Breast epithelium (tissue), 4 donors: ENCODE results near the gene MASP2. TPM values are rescaled to one million over a fixed set of nuclear protein-coding genes. Genes with fewer than 3 reads are reported as not detected.
"Not testable (repeated sequence)": the region's sequence is repeated elsewhere in the genome, so short reads cannot be mapped to it uniquely, and the experiment has no call there.

ENCODE experiments used
- DNase-seq, 2 donors: peaks; one replicate each; pipeline ENCODE4 v3.0.0-alpha.2; 2019; ENCODE audit warnings: low spot score in 2 of 2
- H3K27ac ChIP-seq, 2 donors: fragments of 200-600 bp; sonication (generic) in 1 of 2; one replicate each; pipeline ENCODE4 v1.5.1; 2016 to 2019; ENCODE audit warnings: mild to moderate bottlenecking in 1 of 2
- H3K27me3 ChIP-seq, 2 donors: fragments of 200-600 bp; sonication (generic) in 1 of 2; one replicate each; pipeline versions ENCODE4 v1.5.1 to v1.6.0; 2017 to 2019; ENCODE audit warnings: control low read depth in 1 of 2, mild to moderate bottlenecking in 1 of 2
- H3K36me3 ChIP-seq: fragments of 200-600 bp; one replicate; pipeline ENCODE4 v1.5.1; 2019
- H3K4me1 ChIP-seq, 2 donors: fragments of 200-600 bp; sonication (generic); one replicate each; pipeline ENCODE4 v1.5.1; 2016 to 2019; ENCODE audit warnings: control low read depth in 1 of 2
- H3K4me3 ChIP-seq, 3 donors: fragments of 200-600 bp; sonication (generic); 1 replicate in 2 of 3; 2 replicates in 1 of 3; pipeline ENCODE4 v1.5.1; 2016 to 2019; ENCODE audit warnings: mild to moderate bottlenecking in 3 of 3, moderate library complexity in 2 of 3
- H3K9me3 ChIP-seq, 2 donors: fragments of 200-600 bp; sonication (generic) in 1 of 2; one replicate each; pipeline ENCODE4 v1.5.1; 2016 to 2019; ENCODE audit warnings: control low read depth in 1 of 2
- CTCF ChIP-seq, 3 donors: fragments of 450-650 bp; IDR thresholded peaks; one replicate each; pipeline ENCODE4 v1.5.1; 2016 to 2017; ENCODE audit warnings: antibody characterized with exemption in 3 of 3, mild to moderate bottlenecking in 3 of 3, moderate library complexity in 3 of 3
- POLR2A ChIP-seq: fragments of 450-650 bp; IDR thresholded peaks from one replicate; pipeline ENCODE4 v1.6.1; 2016; ENCODE audit warnings: antibody characterized with exemption, mild to moderate bottlenecking, moderate library complexity
- POLR2AphosphoS5 ChIP-seq, 3 donors: sonication (generic); formaldehyde crosslinking; IDR thresholded peaks; one replicate each; pipeline ENCODE4 v1.6.1; 2017; ENCODE audit warnings: antibody characterized with exemption in 3 of 3
- intact Hi-C: fragments of 100-400 bp; cut with DNase I; formaldehyde crosslinking; loops from one replicate; pipeline ENCODE4 v1.15.1; 2023; ENCODE audit warnings: low total_unique reads
- total RNA-seq, 3 donors: library from RNA; depleted of rRNA; stranded (reverse); fragments of >200 nt; gene quantifications; one replicate each; pipeline ENCODE4 v1.1.0, GENCODE V29; 2016

MASP2 gene
- total RNA-seq: not detected

- H3K4me3 ChIP-seq: no peak within 1 kb of the TSS
- intact Hi-C loops: no loop called here
- DNase-seq: no peak
Measured at GRCh38 chr1:11046625-11047365, at the start of gene MASP2. MASP2 (minus strand) TSS chr1:11047239; CDS start chr1:11047207, 32 bp downstream.

GRCh38 chr1:11083784-11084183, 36.7 kb upstream of the MASP2 start:
- H3K9me3 ChIP-seq, DNase-seq, H3K27me3 ChIP-seq, intact Hi-C loops, H3K36me3 ChIP-seq, H3K27ac ChIP-seq, H3K4me3 ChIP-seq, H3K4me1 ChIP-seq: not testable (repeated sequence)

More at GRCh38 chr1:11046625-11047365, at the start of gene MASP2:
- no peak for TF ChIP-seq POLR2A
- H3K27ac ChIP-seq: no peak within 1 kb of the TSS
- no peaks in the 10 kb centered on the region for H3K27me3 ChIP-seq
- H3K36me3 ChIP-seq: no peaks in the 10 kb centered on the region
- no peaks in the 10 kb centered on the region for H3K9me3 ChIP-seq
- H3K4me1 ChIP-seq: no peaks in the 10 kb centered on the region

GRCh38 chr1:11080931-11081330, 33.9 kb upstream of the MASP2 start:
- no peaks in the 10 kb centered on the region for H3K9me3 ChIP-seq
- H3K4me3 ChIP-seq: no peak overlapping the region
- no peaks in the 10 kb centered on the region for H3K27me3 ChIP-seq
- DNase-seq: peak in 1 of 2 donors; percentile 47
- H3K27ac ChIP-seq: peak overlapping the region in 1 of 2 donors; percentile 38
- H3K4me1 ChIP-seq: no peaks in the 10 kb centered on the region
- no peak for TF ChIP-seq POLR2A
- no peak for TF ChIP-seq CTCF (IDR thresholded peaks at IDR 0.05)
- no peak for TF ChIP-seq POLR2AphosphoS5 (IDR thresholded peaks at IDR 0.05)
- H3K36me3 ChIP-seq: no peaks in the 10 kb centered on the region
- intact Hi-C loops: no loop called here

- Histone ChIP-seq H3K4me3 (no peak overlapping the region), H3K9me3 (no peaks in the 10 kb centered on the region), H3K36me3 (no peaks in the 10 kb centered on the region), H3K27ac (no peak overlapping the region), H3K27me3 (no peaks in the 10 kb centered on the region), H3K4me1 (no peaks in the 10 kb centered on the region)
- DNase-seq: no peak
- intact Hi-C loops: no loop called here
- TF ChIP-seq POLR2A: no peak
- TF ChIP-seq POLR2AphosphoS5 (IDR thresholded peaks at IDR 0.05): no peak
- TF ChIP-seq CTCF (IDR thresholded peaks at IDR 0.05): no peak
Measured at GRCh38 chr1:11078631-11079030, 31.6 kb upstream of the MASP2 start.

GRCh38 chr1:11073398-11073797, 26.4 kb upstream of the MASP2 start:
- H3K27ac ChIP-seq, H3K27me3 ChIP-seq, intact Hi-C loops, H3K9me3 ChIP-seq, H3K4me1 ChIP-seq, H3K36me3 ChIP-seq, H3K4me3 ChIP-seq: not testable (repeated sequence)
- peak in 1 of 2 donors; percentile 3 for DNase-seq

- H3K4me3 ChIP-seq: peak overlapping the region in 1 of 3 donors; percentile 37
- no peaks in the 10 kb centered on the region for H3K4me1 ChIP-seq
- H3K36me3 ChIP-seq: no peaks in the 10 kb centered on the region
- no peaks in the 10 kb centered on the region for H3K9me3 ChIP-seq
- no peaks in the 10 kb centered on the region for H3K27me3 ChIP-seq
- H3K27ac ChIP-seq: peak overlapping the region; percentile 22 to 42
- TF ChIP-seq POLR2A (no peak), POLR2AphosphoS5 (IDR thresholded peaks at IDR 0.05) (no peak), CTCF (IDR thresholded peaks at IDR 0.05) (no peak)
- intact Hi-C loops: no loop called here
- peak in 1 of 2 donors; percentile 25 for DNase-seq
Measured at GRCh38 chr1:11072216-11072917, 25.3 kb upstream of the MASP2 start.
